Left renal cortex interstitium (tissue), 4 donors: ENCODE measurements around the gene ANKRD61. TPM values are rescaled to one million over a fixed set of nuclear protein-coding genes. Genes with fewer than 3 reads are reported as not detected.
"Not testable (repeated sequence)": the region's sequence is repeated elsewhere in the genome, so short reads cannot be mapped to it uniquely, and the experiment has no call there.

Experiments used
- DNase-seq, 4 donors: peaks; one replicate each; pipeline ENCODE4 v3.0.0-alpha.2; 2013; ENCODE audit warnings: low read depth in 4 of 4, low spot score in 2 of 4, missing footprints in 1 of 4
- polyA plus RNA-seq, 4 donors: library from polyadenylated mRNA; unstranded; fragments of 120-200 nt; gene quantifications; one replicate each; pipeline ENCODE4 v1.2.1, GENCODE V29; 2013; ENCODE audit not compliant: insufficient read length in 4 of 4

ANKRD61 gene
- polyA plus RNA-seq, 4 donors, result 0.40 to 4.1 (median 2.2) TPM

- DNase-seq, result no peak
Observed at GRCh38 chr7:6028563-6028962, 2.6 kb upstream of the ANKRD61 start.

GRCh38 chr7:6031567-6031966, 391 bp downstream of the ANKRD61 start:
- no peak for DNase-seq

DNA sequence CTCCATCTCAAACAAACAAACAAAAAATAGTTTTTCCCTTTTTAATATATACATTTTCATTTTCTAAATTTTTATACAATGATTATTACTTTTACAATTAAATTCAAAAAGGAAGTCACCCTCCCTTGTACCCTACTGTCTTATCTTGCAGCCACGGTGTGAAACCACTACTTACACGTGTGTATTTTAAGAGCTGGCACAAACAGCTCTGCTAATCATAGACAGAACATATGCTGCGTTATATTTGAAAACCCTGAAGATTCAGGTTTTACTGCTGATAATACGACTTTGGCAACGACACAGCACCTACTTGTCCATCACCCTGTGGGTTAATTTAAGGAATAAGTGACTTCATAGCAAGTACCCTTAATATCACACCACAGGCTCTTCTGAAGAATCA, 991 bp downstream of the ANKRD61 start:
- no peak for DNase-seq

DNA sequence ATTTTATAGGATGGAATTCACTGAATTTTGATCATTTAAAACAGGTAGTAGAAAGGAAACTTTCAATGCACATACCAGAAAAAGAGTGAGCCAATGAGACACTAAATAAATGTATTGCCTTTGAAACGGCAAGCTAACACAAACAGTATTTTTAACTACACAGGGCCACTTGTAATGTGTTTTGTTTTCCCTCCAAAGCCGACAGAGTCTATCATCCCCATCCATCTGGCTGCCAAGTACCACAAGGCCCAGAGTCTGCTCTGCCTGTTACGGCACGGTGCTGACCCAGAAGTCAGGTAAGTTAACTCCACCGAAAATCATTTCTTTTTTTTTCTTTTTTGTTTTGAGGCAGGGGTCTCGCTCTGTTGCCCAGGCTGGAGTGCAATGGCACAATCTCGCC, 1.5 kb downstream of the ANKRD61 start:
- DNase-seq, result no peak

DNA sequence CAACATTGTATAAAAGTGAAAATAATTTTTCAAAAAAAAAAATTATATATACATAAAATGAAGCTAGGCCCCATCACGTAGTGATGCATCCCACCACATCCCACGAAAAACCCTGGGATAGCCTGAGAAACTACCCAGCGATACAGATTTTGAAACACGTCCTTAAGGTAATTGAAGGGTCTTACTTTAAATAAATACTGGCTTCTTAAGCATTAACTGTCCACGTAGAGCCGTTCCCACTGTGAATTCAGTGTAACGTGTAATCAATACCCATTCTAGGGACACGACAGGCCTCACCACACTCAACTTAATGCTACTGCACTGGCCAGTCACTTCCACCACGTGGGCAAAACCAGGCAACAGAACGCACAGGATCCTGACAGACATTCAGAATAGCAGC, 4.0 kb downstream of the ANKRD61 start:
- DNase-seq, result no peak

- DNase-seq, result no peak
Observed at GRCh38 chr7:6035686-6036085, 4.5 kb downstream of the ANKRD61 start.

DNA sequence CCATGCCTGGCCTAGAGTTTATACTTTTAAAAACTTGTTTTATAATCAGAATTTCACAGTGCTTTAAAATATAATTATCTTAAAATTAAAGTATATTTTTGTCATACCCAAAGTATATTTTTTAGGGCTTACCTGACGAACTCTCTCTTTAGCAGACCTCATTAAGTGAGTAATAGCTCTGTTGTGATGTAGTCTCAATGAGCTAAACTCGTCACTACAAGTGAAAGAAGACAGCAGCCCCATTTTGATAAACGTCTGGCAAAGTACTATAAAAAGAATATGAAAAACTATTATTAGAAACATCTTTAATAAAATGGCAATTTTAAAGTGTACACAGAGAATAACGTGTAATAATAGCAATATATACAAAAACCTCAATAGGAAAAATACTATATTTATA, 18.6 kb downstream of the ANKRD61 start:
- no peak for DNase-seq

- DNase-seq, result not testable (repeated sequence)
Observed at GRCh38 chr7:6051185-6051584, 20.0 kb downstream of the ANKRD61 start.

DNA sequence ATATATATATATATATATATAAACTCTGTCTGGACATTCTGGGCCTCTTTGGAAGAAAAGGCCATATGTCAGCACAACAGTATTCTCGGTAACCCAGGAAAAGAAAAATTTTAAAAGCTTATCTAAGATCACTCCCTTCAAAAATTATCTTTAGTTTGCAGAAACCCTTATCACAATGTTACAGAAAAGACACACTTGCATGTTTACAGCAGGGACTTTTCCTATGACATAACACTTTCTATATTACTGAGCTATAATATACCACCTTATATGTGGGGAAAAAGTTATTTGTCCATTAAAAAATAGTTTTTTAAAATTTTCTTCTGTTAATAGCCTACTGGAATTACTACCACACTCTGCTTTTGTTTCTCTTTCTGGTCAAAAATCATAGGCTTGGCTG, 25.4 kb downstream of the ANKRD61 start:
- no peak for DNase-seq

GRCh38 chr7:6057316-6058129, 26.3 kb downstream of the ANKRD61 start:
- no peak for DNase-seq

GRCh38 chr7:6059941-6060340, 28.8 kb downstream of the ANKRD61 start:
- DNase-seq, result not testable (repeated sequence)

GRCh38 chr7:6071406-6071805, 40.2 kb downstream of the ANKRD61 start:
- no peak for DNase-seq

DNA sequence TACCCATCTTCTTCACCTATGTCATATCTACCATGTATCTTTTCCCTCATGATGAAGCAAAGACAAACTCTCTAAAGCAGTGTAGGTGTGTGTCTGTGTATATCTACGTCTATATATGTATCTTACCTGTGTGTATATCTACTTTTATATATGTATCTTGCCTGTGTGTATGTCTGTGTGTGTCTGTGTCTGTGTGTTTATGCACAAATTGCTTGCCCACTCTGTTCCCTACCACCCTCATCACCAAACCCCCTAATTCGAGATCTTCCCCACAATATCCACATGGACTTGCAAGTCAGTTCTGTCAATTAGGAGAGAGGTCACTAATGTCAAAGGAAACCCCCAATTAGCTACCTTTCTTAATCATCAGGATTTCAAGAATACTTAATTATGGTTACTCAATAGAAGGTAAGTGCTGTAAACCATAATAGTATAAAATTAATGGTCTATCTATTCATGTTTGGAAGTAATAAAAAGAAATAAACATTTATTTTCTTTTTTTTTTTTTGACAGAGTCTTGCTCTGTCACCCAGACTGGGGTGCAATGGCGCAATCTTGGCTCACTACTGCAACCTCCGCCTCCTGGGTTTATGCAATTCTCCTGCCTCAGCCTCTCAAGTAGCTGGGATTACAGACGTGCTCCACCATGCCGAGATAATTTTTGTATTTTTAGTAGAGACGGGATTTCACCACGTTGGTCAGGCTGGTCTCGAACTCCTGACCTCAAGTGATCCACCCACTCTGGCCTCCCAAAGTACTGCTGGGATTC, 43.6 kb downstream of the ANKRD61 start:
- no peak for DNase-seq

DNA sequence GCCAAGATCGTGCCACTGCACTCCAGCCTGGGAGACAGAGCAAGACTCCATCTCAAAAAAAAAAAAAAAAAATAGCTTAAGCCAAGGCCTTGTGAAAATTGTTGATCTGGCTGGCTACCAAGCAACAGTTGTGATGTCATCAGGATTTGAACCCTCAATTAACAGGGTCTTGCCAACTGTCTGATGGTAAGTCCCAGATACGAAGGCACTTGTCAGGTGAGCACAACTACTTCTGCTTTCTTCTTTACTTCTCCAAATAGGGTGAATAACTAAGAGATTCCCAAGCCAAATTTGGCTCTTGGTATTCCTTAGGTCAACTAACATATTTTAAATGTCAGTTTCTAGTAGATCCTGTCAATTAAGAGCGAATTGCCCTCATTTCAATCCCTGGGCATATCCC, 47.4 kb downstream of the ANKRD61 start:
- DNase-seq, result no peak

- not testable (repeated sequence) for DNase-seq
Observed at GRCh38 chr7:6083047-6083446, 51.9 kb downstream of the ANKRD61 start.

Other genes with a start within 250 kb of the ANKRD61 start
- 10 to 100 TPM; 32.2 to 38.7 (median 36.0) TPM for gene RNF216, start 249.7 kb upstream of the ANKRD61 start, polyA plus RNA-seq
- under 1 TPM; 0.23 to 0.93 (median 0.49) TPM for gene OCM, start 150.6 kb upstream of the ANKRD61 start, polyA plus RNA-seq
- gene CCZ1, start 132.6 kb upstream of the ANKRD61 start, polyA plus RNA-seq, result 10 to 100 TPM; 78.9 to 96.3 (median 89.3) TPM
- gene RSPH10B, start 60.7 kb upstream of the ANKRD61 start, polyA plus RNA-seq, result 1 to 10 TPM in 2 of 4 donors, under 1 TPM in 2; 0.21 to 1.9 (median 1.1) TPM
- gene PMS2, start 22.3 kb upstream of the ANKRD61 start, polyA plus RNA-seq, result 10 to 100 TPM; 19.4 to 26.4 (median 22.6) TPM
- 10 to 100 TPM; 23.4 to 28.5 (median 25.4) TPM for gene AIMP2, start 22.1 kb upstream of the ANKRD61 start, polyA plus RNA-seq
- 100 to 1,000 TPM in 2 of 4 donors, 10 to 100 TPM in 2; 81.7 to 114 (median 101) TPM for gene EIF2AK1, start 27.8 kb downstream of the ANKRD61 start, polyA plus RNA-seq
- 10 to 100 TPM; 19.5 to 21.4 (median 20.4) TPM for gene USP42, start 73.6 kb downstream of the ANKRD61 start, polyA plus RNA-seq
- gene CYTH3, start 241.2 kb downstream of the ANKRD61 start, polyA plus RNA-seq, result 10 to 100 TPM; 34.3 to 47.1 (median 40.0) TPM